Activated T-helper 9 cell treated with anti-CD3 and anti-CD28 coated beads, Interleukin-2, amount 50 U/mL, for 16 hours (primary cell): ENCODE measurements around the gene PTPRN2.
"Not testable (repeated sequence)": the region's sequence is repeated elsewhere in the genome, so short reads cannot be mapped to it uniquely, and the experiment has no call there.

Experiments used
- DNase-seq: peaks from one replicate; pipeline ENCODE4 v3.0.0-alpha.2; 2020; ENCODE audit warnings: low read depth

Gene PTPRN2

DNA sequence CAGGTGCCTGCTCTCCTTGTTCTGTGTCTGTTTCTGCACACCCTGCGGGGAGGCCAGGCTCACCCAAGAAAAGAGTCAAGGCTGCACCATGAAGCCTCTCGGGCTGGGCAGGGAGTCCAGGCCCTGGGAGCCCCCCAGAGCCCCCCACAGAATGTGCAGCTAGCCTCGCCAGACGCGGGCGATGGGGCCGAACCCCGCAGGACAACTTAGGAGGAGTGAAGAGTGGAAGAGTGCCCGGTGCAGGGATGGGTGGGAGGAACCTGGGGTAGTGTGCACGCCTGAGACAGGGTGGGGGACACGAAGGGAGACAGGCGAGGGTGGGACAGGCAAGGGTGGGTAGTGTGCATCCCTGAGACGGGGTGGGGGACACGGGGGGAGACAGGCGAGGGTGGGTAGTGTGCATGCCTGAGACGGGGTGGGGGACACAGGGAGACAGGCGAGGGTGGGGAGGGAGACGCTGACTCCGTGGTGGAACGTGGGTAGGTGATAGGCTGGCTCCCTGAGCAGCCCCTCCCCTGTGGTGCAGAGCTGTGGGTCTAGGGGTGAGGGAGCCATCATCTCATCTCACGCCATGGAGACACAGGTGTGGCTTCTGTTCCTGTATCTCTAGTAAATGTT, 635.5 kb downstream of the PTPRN2 start:
- DNase-seq, result no peak

DNA sequence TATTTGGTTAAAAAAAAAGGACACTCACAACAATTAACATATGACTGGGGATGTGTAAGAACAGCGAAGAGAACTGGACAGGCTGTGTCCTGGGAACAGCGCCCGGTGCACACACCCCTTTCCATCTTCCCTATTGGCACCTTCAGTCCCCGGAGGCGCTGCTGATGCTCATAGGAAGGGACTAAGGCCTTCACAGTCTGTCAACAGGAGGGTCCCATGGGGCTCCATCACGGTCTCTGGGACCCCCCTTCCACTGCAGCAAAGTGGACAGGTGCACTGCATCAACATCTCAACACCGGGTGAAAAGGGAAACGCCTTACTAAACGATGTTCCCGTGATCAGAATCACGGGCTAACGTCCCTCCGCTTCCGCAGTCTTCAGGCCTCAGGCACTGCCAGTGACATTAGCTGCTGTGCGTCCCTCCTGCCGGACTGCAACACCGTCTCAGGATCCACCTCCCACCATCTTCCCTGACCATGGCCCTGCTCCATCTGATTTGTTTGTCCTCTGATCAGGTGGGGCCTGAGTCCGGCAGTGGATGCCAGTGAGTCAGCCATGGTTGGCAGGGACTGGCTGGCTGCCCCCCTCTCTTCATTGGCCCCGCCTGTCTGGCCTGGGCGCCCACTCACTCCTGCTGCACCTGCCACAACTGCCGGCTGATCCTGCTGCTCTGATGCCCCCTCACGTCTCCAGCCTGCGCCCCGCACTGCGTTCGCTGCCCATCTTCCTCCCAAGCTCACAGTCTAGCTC, 636.1 kb downstream of the PTPRN2 start:
- DNase-seq, result no peak

DNA sequence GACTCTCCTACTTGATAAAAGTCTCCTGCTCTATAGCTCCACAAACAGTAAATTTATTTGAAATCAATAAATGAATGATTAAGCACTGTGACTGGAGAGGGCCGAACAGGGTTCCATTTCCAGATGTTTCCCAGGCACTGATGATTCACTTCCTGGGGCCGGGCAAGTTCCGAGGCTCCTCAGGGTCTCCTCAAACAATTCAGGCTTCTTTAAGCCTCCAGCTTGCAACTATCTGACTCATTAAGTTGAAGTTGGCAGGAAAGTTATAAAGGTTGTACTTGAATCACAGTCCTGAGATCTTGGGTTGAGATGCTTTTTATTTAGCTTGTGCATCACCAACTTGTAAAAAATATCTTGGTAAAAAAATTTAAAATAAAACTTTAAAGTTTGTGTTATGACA, 637.9 kb downstream of the PTPRN2 start:
- DNase-seq, result no peak

DNA sequence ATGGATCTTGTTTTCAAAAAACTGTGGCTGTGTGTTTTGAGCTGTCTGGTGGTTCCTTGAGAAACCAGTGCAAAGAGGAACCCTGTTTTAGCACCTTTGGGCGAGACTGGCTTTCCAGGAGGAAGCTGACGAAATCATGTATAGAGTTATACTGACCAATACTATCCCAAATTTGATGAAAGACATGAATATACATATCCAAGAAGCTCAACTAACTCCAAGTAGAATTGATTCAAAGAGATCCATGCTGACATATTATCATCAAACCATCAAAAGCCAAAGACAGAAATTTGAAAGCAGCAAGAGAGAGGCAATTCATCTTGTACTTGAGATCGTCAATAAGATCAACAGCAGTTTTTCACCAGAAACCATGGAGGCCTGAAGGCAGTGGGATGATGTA, 640.1 kb downstream of the PTPRN2 start:
- no peak for DNase-seq

DNA sequence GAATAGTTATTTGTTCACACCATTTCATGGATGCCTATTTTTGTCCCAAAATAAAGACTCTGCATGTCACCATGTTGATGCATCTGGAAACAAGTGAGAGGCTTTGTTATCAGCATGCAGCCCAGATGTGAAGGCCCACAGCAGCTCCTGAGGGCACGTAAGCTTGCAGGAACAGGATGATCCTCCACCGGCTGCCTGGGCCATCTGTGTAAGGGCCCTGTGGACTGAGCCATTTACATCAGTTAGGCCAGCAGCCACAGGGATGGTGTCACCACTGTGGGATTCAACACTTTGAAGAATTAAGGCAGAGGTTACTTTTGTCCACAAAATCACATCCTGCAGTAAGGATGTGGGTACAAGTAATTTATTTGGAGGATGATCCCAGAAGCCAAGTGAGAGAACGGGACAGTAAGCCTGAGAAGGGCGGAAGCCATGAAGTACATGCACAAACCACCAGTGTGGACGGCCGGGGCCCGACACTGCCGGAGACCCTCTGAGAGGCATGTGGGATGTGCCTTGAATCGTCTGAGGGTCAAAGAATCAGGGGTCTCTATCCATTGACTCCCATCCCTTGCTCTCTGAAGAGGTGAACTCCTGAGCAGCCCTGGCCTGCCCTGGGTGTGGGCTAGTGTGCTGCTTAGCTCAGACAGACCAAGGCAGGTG, 641.1 kb downstream of the PTPRN2 start:
- DNase-seq, result no peak

DNA sequence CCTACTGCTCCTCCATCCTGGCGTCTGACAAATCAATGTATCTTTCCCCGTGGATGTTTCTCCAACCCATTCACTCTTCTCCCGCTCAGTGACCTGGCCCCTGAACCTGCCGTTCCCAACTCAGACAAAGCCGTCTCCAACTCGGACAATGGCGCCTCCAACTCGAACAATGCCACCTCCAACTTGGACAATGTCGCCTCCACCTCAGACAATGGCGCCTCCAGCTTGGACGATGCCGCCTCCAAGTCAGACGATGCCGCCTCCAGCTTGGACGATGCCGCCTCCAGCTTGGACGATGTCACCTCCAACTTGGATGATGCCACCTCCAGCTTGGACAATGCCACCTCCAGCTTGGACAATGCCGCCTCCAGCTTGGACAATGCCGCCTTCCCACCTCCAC, 642.2 kb downstream of the PTPRN2 start:
- no peak for DNase-seq

DNA sequence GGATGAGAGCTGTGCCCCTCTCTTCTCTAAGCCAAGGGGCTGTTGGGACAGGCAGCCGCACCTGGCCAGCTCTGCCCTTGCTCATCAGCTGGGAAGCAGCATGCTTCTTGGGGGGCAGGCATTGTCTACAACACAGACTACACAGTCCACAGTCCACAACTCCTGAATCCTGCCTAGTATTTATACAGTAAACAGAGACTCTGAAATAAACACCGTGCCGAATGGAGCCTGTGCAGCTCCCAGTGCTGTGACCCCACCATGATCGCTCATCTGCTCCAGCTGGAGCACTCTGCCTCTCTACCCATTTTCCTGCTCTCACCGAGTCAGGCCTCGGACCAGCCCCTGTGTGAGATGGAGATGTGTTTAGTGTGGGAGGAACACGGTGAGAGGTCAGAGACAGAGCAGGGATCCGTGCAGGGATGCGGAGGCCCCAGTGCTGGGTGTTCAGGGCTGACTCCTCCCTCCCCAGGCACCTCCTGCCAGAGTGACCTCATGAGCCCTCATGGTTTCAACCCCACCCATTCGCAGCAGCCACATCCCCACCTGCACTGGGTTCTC, 642.8 kb downstream of the PTPRN2 start:
- DNase-seq, result no peak

DNA sequence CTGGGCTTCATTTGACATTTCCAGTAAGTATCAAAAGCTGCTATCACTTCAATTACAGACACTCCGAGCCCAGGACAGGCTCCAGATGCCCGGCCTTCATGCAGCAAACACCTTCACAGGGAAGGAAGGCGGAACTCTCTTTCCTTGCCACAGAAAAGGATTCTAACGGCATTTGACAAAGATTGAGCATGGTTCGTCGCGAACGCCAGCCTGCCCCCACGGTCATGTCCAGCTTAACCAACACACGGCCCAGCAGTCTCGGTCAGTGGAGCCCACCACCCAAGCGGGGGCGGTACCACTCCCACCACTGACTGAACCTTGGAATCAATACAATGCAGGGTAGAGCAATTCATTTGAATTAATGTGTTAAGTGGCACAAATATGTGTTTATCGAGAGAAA, 643.6 kb downstream of the PTPRN2 start:
- DNase-seq, result no peak

DNA sequence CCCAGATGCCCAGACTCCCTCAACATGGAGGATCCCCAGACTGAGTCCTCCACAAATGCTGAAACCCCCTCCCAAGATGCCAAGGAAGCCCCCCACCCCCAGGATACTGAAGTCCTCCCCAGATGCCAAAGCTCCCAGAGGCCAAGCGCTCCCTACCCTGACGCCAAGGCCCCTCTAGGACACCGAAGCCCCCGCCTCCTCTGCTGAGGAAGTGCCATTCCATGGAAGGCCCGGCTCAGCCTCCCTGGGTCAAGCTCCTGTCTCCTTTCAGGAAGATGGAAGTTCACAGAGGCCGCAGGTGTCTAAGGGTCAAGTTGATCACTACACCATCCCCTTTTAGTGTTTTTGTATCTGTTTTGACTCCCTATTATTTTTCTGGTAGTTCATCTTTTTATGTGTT, 644.1 kb downstream of the PTPRN2 start:
- no peak for DNase-seq

DNA sequence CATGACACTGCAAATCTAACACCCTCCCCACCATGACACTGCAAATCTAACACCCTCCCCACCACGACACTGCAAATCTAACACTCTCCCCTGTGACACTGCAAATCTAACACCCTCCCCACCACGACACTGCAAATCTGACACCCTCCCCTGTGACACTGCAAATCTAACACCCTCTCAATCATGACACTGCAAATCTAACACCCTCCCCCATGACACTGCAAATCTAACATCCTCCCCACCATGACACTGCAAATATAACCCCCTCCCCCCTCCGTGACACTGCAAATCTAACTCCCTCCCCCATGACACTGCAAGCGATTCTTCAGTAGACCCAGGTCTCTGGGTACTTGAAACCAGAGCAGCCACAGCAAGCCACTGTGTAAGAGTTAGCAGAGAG, 646.4 kb downstream of the PTPRN2 start:
- no peak for DNase-seq

DNA sequence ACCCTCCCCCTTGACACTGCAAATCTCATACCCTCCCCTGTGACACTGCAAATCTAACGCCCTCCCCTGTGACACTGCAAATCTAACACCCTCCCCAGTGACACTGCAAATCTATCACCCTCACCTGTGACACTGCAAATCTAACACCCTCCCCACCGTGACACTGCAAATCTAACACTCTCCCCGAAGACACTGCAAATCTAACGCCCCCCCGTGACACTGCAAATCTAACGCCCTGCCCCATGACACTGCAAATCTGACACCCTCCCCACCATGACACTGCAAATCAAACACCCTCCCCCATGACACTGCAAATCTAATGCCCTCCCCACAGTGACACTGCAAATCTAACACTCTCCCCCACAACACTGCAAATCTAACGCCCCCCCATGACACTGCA, 647.1 kb downstream of the PTPRN2 start:
- no peak for DNase-seq

DNA sequence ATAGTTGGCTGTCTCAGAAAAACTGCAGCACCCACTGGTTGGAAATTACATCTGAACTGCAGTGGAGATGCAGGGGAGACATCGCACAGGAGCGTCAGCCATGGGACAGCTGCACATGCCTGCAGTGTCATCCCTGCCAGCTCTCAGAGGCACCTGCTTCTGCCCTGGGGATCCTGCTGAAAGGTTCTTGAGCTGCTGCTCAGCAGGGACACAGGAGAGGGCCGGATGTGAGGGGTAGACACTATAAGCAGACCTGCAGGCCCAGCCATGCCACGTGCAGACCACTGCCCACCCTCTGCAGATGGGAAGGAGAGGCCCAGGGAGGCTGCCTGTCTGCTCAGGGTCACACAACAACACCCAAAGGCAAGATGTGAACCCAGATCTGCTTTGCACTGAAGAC, 649.4 kb downstream of the PTPRN2 start:
- DNase-seq, result no peak

DNA sequence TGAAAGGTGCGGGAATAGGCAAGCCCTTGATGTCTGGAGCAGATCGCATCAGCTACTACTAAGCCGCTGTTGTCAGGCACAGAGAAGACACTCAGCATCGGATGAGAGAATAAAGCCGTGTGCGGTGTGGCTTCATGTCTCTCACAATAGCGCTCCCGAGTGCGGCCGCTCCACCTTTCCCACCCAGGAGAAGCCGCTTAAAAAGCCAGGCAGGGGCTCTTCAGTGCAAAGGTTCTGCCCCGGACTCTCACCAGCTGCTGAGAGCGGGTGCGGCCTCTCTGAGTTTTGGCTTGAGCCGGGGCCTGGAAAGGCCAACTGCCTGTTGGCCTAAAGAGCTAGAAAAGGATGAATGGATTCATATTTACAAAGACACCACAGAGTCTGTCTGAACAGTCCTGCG, 650.2 kb downstream of the PTPRN2 start:
- DNase-seq, result no peak

DNA sequence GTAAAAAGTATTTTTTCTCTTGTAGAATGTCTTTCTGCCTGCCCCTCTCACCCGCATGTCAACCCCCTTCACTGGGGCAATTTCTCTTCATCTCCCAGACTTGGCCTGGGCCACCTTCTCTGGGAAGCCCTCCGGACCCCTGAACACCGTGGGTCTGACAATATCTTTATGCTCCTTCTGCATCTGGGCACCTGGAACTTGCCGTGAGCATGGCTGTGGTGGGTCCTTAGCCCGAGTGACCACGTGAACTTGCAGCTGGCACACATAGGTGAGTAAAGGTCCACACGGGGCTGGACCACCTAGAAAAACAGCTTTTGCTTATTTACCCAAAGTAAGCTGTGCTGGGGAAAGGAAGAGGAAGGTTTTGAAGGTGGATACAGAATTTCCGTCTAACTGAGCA, 650.6 kb downstream of the PTPRN2 start:
- no peak for DNase-seq

DNA sequence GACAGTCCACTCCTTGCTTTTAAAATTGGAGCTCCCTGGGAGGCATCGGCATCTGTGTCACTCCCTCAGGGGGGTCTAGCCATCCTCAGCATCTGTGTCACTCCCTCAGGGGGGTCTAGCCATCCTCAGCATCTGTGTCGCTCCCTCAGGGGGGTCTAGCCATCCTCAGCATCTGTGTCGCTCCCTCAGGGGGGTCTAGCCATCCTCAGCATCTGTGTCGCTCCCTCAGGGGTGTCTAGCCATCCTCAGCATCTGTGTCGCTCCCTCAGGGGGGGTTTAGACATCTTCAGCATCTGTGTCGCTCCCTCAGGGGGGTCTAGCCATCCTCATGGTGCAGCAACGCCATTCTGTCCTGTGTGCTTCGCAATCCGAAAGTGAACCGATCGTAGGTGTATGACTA, 651.9 kb downstream of the PTPRN2 start:
- DNase-seq, result not testable (repeated sequence)

DNA sequence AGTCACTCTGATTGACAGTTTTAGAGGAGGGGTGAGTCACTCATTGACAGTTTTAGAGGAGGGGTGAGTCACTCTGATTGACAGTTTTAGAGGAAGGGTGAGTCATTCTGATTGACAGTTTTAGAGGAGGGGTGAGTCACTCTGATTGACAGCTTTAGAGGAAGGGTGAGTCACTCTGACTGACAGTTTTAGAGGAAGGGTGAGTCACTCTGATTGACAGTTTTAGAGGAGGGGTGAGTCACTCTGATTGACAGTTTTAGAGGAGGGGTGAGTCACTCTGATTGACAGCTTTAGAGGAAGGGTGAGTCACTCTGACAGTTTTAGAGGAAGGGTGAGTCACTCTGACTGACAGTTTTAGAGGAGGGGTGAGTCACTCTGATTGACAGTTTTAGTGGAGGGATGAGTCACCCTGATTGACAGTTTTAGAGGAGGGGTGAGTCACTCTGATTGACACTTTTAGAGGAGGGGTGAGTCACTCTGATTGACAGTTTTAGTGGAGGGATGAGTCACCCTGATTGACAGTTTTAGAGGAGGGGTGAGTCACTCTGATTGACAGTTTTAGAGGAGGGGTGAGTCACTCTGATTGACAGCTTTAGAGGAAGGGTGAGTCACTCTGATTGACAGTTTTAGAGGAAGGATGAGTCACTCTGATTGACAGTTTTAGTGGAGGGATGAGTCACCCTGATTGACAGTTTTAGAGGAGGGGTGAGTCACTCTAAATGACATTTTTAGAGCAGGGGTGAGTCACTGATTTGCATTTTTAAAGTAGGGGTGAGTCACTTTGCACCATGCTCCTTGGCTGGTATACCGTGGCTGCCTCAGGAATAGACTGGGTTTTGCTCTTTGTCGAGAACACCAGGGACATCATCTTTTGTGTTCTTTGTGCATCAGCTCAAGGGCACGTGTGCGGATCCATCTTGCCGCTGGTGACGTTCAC, 654.1 kb downstream of the PTPRN2 start:
- not testable (repeated sequence) for DNase-seq

DNA sequence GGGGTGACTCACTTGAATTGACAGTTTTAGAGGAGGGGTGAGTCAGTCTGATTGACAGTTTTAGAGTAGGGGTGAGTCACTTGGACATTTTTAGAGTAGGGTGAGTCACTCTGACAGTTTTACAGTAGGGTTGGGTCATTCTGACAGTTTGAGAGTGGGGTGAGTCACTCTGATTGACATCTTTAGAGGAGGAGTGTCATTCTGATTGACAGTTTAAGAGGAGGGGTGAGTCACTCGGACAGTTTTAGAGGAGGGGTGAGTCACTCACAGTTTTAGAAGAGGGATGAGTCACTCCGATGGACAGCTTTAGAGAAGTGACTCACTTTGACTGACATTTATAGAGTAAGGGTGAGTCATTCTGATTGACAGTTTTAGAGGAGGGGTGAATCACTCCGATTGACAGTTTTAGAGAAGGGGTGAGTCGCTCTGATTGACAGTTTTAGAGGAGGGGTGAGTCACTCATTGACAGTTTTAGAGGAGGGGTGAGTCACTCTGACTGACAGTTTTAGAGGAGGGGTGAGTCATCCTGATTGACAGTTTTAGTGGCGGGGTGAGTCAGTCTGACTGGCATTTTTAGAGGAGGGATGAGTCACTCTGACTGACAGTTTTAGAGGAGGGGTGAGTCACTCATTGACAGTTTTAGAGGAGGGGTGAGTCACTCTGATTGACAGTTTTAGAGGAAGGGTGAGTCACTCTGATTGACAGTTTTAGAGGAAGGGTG, 655.0 kb downstream of the PTPRN2 start:
- DNase-seq, result no peak

DNA sequence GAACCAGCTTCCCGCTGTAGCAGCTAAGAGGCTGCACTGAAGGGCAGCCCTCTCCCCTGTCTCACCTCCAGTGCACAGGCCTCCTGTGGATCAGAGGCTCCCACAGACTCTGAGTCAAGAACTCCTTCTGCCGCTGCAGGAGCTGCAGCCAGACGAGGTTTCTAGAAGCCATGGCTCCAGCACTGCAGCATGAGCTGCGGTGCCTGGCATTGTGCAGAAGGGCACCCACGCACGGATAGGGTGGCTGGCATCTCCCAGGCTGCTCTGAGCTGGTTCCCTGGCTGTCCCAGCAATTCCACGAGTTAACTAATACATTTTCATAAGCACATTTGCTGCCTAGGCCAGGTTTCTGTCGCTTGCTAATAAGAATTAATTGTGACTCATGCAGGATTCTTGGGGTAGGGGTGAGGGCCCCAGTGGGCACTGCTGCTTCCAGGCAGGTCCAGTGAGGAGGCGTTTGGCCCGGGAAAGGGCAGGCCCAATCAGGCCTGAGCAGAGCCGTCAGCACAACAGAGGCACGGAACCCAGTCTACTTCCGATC, 656.6 kb downstream of the PTPRN2 start:
- DNase-seq, result no peak

DNA sequence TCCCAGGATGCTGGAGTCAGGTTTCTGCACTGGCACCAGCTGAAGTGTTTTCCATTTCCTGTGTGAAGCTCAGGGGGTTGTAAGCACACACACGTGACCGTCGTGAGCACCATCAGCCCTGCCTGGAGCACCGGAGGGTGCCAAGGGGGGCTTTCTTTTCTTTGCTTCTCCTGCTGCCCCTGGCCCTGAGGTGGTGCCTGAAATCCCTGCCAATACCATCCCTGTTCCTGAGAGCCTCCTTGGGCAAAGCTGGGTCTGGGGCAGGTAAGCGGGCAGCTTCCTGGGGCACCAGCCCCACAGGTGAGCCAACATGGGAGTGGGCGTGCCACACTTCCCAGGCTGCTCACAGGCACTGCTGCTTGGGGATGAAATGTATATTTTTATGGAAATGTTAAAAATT, 657.2 kb downstream of the PTPRN2 start:
- no peak for DNase-seq

DNA sequence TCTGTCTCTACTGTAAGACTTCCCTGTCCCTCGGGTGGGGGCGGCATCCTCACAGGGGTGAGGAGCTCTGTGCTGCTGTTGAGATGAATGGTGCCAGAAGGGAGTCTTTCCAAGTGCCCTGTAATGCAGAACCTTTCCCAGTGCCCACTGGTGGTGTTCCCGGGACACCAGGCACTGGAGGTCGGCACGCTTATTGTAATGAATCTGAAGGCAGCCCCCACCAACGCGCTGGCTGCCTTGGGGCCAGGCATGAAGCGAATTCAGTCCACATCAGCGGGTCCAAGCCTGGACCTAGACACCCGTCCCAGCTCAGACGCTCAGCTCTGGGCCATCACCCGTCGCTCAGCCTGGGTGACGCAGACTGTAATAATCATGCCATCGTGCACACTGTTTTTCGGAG, 658.0 kb downstream of the PTPRN2 start:
- DNase-seq, result no peak

DNA sequence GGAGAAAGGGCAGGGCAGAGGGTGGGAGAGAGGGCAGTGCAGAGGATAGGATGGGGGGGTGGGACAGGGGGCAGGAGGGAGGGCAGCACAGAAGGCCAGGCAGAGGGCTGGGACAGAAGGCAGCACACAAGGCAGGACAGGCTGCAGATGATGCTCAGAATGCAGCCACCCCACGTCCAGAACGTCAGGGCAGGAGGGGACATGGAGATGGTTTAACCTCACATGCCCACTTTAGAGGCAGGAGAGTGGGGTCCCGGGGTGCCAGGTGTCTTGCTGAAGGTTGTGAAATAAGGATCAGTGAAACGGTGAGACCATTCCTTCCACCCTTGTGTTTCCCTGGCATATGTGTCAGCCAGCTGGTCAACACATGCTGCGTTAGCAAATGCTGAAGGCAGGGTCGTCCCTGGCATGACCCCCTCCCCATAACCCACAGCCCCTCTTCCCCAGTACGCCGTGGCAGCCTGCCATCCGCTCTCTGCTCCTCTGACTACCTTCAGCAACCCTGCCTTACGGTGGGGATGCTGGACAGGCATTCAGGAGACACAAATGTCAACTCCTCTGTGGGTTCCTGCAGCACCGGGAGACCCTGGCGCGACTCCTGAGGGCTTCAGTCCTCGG, 658.7 kb downstream of the PTPRN2 start:
- no peak for DNase-seq
